Adipocyte (in vitro differentiated cells): ENCODE measurements around the gene ANO2.
A peak's percentile ranks its signal among the peaks of the same experiment; 100 is the strongest.
"Not testable (repeated sequence)": the region's sequence is repeated elsewhere in the genome, so short reads cannot be mapped to it uniquely, and the experiment has no call there.

ENCODE experiments used
- DNase-seq: peaks from one replicate; pipeline ENCODE4 v3.0.0-alpha.2; 2015; ENCODE audit warnings: low read depth
- H3K27me3 ChIP-seq: replicated peaks from 2 replicates; pipeline ENCODE4 v1.7.0; 2013; ENCODE audit warnings: mild to moderate bottlenecking, low read length, moderate library complexity; ENCODE audit not compliant: control insufficient read depth, insufficient read depth
- H3K36me3 ChIP-seq: 2 replicates; pipeline ENCODE4 v1.7.0; 2013; ENCODE audit warnings: low read length, mild to moderate bottlenecking, moderate library complexity; ENCODE audit not compliant: control insufficient read depth, insufficient read depth, severe bottlenecking
- H3K4me1 ChIP-seq: 2 replicates; pipeline ENCODE4 v1.7.0; 2013; ENCODE audit warnings: mild to moderate bottlenecking, low read length, moderate library complexity; ENCODE audit not compliant: control insufficient read depth, insufficient read depth
- H3K4me3 ChIP-seq: 2 replicates; pipeline ENCODE4 v1.7.0; 2013; ENCODE audit warnings: mild to moderate bottlenecking, low read length, moderate library complexity
- H3K9ac ChIP-seq: 2 replicates; pipeline ENCODE4 v1.7.0; 2013; ENCODE audit warnings: mild to moderate bottlenecking, low read length, moderate library complexity
- H3K9me3 ChIP-seq: 2 replicates; pipeline ENCODE4 v1.7.0; 2013; ENCODE audit warnings: mild to moderate bottlenecking, low read length, moderate library complexity; ENCODE audit not compliant: control insufficient read depth

Gene ANO2

DNA sequence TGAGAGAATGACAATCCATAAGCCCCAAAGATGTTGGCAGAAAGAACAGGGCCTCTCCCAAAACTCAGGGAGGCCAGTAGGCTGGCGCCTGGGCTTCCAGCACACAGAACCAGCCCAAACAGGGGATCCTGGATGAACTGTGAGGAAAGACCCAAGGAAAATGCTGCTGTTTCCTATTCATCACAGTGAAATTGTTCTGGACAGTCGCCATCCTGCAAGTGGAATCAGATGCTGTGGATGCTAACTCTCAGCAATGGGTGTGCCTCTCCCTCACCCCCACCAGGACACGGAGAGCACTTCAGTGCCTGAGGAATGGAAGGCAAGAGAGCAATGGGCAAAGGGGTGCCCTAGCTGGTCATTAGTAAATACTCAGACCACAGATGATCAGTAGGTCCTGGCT, 80.8 kb downstream of the ANO2 start:
- H3K4me3 ChIP-seq, result no peak overlapping the region

DNA sequence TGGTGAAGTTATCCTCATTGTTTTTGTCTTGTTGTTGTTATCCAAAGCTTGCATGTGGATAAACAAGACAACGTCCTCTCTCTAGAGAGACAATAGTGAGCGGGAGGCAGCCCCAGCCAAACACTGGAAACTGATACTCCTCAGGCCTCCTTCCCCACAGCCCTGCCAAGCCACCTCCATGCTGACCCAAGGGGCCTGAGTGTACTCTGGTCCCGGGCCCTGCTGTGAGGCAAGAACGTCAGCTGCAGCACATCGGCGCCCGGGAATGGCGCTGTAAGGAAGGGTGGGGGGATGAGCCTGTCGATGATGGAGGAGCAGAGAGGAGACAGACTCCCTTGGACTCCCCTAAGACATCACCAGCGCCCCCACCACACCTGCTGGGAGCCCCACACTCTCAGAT, 83.6 kb downstream of the ANO2 start:
- Histone ChIP-seq H3K9ac (no peak overlapping the region), H3K4me3 (no peak overlapping the region), H3K4me1 (no peaks in the 10 kb centered on the region), H3K27me3 (peaks cover 30% of the 10 kb centered on the region), H3K9me3 (no peaks in the 10 kb centered on the region), H3K36me3 (no peaks in the 10 kb centered on the region)
- DNase-seq, result no peak

More for the DNA sequence above, 80.8 kb downstream of the ANO2 start:
- H3K4me1 ChIP-seq, result no peaks in the 10 kb centered on the region
- no peak for DNase-seq
- H3K9ac ChIP-seq, result no peak overlapping the region
- H3K27me3 ChIP-seq, result peaks cover 6% of the 10 kb centered on the region
- no peaks in the 10 kb centered on the region for H3K9me3 ChIP-seq
- H3K36me3 ChIP-seq, result no peaks in the 10 kb centered on the region

DNA sequence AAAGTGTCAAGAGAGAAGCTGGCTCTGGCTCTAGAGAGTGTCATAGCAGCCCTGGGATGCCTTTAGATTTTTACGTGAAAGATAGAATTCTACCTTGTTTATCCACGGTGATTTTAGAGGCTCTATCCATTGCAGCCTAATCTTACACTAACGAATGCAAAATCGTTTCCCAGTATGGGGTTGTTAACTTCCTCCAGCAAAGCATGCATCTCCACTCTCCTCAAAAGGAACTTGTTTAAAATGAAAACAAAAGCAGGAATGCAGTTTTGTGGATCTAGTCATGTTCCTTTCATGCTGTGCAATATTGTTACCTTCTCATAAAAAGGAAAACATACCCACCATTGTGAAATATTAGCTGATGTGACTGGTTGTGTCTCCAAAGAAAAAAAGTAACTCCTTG, 88.4 kb downstream of the ANO2 start:
- Histone ChIP-seq H3K9me3 (no peaks in the 10 kb centered on the region), H3K4me1 (no peaks in the 10 kb centered on the region), H3K27me3 (peaks cover 31% of the 10 kb centered on the region), H3K4me3 (no peak overlapping the region), H3K9ac (no peak overlapping the region), H3K36me3 (no peaks in the 10 kb centered on the region)
- no peak for DNase-seq

DNA sequence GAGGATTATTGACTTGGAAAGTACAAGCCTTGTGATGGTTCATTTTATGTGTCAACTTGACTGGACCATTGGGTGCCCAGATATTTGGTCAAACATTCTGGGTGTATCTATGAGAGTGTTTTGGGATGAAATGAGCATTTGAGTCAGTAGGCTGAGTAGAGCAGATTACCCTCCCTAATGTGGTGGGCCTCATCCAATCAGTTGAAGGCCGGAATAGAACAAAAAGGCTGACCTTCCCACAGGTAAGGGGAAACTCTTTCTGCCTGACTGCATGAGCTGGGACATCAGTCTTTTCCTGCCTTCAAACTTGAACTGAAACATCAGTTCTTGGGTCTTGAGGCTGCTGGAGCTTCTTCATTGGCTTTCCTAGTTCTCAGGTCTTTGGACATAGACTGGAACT, 98.1 kb downstream of the ANO2 start:
- no peak overlapping the region for H3K4me3 ChIP-seq
- H3K36me3 ChIP-seq, result no peaks in the 10 kb centered on the region
- no peak overlapping the region for H3K9ac ChIP-seq
- DNase-seq, result no peak
- H3K9me3 ChIP-seq, result peaks cover 2% of the 10 kb centered on the region
- H3K4me1 ChIP-seq, result no peaks in the 10 kb centered on the region
- H3K27me3 ChIP-seq, result no peaks in the 10 kb centered on the region

DNA sequence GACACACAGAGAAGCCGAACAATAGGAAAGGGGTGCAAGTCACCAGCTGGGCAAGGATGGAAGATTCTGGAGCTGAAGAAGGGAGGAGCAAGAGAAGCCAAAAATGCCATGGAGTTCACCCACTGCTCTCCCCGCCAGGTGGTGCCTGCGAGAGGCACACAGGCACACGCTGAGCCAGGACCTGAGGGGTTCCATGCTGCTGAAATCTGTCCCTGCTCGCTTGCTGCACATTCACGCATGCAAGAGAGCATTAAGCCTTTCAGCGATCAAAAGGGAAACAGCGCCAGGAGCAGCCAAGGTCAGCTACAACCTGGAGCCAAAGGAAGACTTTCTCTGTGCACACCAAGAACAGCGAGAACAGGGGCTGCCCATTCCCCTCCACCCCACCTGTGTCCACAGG, 104.1 kb downstream of the ANO2 start:
- Histone ChIP-seq H3K9ac (no peak overlapping the region), H3K9me3 (no peaks in the 10 kb centered on the region), H3K36me3 (no peaks in the 10 kb centered on the region), H3K4me3 (no peak overlapping the region), H3K27me3 (no peaks in the 10 kb centered on the region), H3K4me1 (no peaks in the 10 kb centered on the region)
- DNase-seq, result no peak

DNA sequence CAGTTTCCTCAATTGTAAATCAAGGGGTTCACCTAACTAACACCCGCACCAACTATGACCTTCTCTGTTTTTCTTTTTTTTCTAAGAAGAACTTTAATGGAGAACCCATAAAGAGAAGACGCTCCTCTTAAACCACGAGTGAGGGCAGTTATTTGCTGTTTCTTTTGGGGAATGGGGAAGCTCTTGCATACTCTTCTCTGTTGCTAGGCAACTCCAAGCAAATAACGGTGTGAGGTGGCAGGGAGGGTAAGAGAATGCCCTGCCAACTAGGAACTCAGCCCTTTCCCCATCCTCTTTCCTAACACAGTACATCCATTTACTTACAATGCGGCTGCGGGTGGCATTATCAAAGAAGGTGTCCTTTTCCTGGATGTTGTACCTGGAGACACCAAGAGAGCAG, 114.9 kb downstream of the ANO2 start:
- H3K27me3 ChIP-seq, result peaks cover 7% of the 10 kb centered on the region
- no peaks in the 10 kb centered on the region for H3K36me3 ChIP-seq
- no peaks in the 10 kb centered on the region for H3K4me1 ChIP-seq
- H3K9ac ChIP-seq, result no peak overlapping the region
- H3K4me3 ChIP-seq, result no peak overlapping the region
- no peak for DNase-seq
- peaks cover 8% of the 10 kb centered on the region for H3K9me3 ChIP-seq

DNA sequence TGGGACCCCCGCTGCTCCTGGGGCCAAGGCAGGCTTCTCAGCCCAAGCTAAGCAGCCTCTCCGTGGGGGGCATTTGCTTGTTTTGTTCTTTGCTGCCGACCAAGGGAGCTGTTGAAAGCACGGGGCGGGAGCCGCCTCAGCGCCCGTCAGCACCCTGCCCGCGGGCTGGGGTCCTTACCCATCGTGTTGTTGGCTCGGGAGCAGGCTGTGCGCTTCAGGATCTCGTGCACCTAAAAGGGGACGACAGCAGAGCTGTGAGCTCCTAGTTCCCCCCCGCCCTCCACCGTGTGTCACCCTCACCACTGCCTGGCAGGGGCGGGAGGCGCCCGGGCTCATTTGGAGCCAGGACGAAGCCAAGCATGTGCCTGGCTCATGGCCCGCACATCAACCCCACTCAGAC, 117.5 kb downstream of the ANO2 start:
- Histone ChIP-seq H3K9ac (no peak overlapping the region), H3K9me3 (no peaks in the 10 kb centered on the region), H3K4me3 (no peak overlapping the region), H3K27me3 (no peaks in the 10 kb centered on the region), H3K4me1 (no peaks in the 10 kb centered on the region), H3K36me3 (no peaks in the 10 kb centered on the region)
- DNase-seq, result no peak

DNA sequence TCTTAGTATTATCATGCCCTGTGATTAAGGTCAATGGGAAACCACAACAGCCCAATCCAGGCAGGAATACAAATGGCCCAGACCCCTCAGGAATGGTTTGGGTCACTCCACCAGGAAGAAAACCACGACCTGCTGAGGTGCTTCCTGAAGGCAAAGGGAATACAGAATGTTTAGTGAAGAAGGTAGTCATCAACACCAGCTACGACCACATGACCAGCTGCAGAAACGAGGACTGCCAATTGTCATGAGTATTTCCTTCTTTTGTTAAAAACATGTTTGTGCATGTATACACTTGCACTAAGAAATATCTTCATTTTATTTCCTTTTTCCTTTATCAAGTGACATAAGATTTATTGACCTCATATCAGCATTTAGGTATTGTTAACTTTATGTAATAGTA, 119.3 kb downstream of the ANO2 start:
- H3K4me1 ChIP-seq, H3K9ac ChIP-seq, H3K9me3 ChIP-seq, H3K4me3 ChIP-seq, H3K36me3 ChIP-seq, DNase-seq, H3K27me3 ChIP-seq: not testable (repeated sequence)

DNA sequence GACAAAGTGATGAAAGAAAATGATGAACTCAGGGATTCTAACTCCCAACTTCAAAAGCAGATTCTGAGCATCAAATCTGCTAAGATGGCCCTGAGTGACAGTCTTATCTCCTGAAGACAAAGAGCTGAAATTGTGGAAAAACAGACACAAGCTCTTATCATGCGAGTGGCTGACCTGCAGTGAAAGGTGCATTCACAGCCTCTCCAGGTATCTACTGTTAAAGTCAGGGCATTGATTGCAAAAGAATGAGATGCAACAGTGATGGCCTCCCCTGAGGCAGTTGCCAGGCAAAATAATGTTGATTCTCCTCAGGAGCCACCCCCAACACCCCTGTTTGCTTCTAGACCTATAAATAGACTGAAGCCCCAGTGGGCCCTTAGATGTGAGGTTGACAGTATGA, 126.2 kb downstream of the ANO2 start:
- not testable (repeated sequence) for H3K27me3 ChIP-seq, H3K9ac ChIP-seq, H3K36me3 ChIP-seq, H3K9me3 ChIP-seq, H3K4me1 ChIP-seq, DNase-seq, H3K4me3 ChIP-seq

DNA sequence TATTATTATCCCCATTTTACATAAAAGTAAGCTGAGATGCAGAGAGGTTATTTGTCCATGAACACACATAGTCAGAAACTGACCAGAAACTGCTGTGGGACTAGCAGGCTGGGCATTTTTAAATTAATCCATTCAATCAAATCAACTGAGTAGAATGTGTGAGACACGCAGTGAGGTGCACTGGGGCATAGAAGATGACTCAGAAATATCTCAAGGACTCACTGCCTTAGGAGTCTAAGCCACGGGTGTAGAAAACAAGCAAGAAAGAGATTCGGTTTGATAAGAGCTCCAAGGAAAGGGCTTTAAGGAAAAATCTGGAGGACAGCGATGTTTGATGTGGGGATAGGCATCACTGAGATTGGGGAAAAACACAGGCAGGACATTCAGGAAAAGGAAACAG, 127.8 kb downstream of the ANO2 start:
- no peaks in the 10 kb centered on the region for H3K36me3 ChIP-seq
- no peaks in the 10 kb centered on the region for H3K4me1 ChIP-seq
- DNase-seq, result no peak
- peaks cover 4% of the 10 kb centered on the region for H3K9me3 ChIP-seq
- H3K9ac ChIP-seq, result no peak overlapping the region
- H3K4me3 ChIP-seq, result no peak overlapping the region
- H3K27me3 ChIP-seq, result peaks cover 11% of the 10 kb centered on the region

DNA sequence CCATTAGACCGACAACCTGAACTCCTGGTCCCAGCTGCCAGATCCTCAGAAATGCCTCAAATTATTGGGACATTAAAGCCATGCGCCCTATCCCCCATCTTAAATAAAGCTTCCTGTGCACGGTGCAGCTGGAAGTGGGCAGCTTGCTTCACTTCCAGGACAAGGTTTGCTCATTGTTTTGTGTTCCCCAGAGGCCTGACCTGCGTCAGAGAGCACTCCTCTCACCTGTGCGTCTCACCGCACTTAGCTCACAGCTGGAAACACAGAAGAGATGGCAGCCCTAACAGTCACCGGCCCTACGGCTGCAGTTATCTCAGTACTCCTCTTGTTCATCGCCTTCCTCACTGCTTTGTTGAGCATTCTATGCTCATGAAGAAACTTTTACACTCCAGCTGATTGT, 135.5 kb downstream of the ANO2 start:
- no peak for DNase-seq
- no peak overlapping the region for H3K4me3 ChIP-seq
- H3K9me3 ChIP-seq, result no peaks in the 10 kb centered on the region
- H3K4me1 ChIP-seq, result no peaks in the 10 kb centered on the region
- H3K9ac ChIP-seq, result no peak overlapping the region
- H3K27me3 ChIP-seq, result peaks cover 15% of the 10 kb centered on the region
- H3K36me3 ChIP-seq, result no peaks in the 10 kb centered on the region

DNA sequence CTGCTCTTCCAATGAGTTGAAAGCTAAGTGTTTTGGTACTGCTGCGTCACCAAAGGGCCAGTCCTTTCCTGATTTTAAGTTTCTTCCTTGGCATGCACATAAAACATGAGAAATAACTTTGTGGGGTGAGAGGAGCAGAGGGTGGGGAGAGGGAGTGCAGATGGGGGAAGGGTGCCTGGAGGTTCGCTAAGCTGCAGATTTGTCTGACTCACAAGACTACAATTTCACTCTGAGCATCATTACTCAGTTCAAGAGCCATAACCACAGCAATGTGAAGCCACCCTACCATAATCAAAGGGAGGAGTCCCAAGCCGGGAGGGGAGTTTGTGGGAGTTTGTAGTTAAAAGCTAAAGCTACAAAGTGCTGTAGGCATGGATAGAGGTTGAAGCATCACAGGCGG, 136.1 kb downstream of the ANO2 start:
- Histone ChIP-seq H3K4me1 (no peaks in the 10 kb centered on the region), H3K4me3 (no peak overlapping the region), H3K9me3 (no peaks in the 10 kb centered on the region), H3K9ac (no peak overlapping the region), H3K27me3 (peaks cover 16% of the 10 kb centered on the region), H3K36me3 (no peaks in the 10 kb centered on the region)
- peak; percentile 66 for DNase-seq
